GM13976 (cell line): Measurements from ENCODE around the gene LRIG2.
"Not testable (repeated sequence)": the region's sequence is repeated elsewhere in the genome, so short reads cannot be mapped to it uniquely, and the experiment has no call there.

Experiments used
- DNase-seq: peaks from one replicate; pipeline ENCODE4 v3.0.0; 2012; ENCODE audit warnings: low spot score
- in situ Hi-C: fragments of 300-500 bp; cut with MboI; formaldehyde crosslinking; loops from one replicate; pipeline ENCODE4 v1.12.0; 2022; ENCODE audit warnings: low sequenced_read_pairs, mixed read lengths, inconsistent platforms; ENCODE audit not compliant: unreplicated experiment
- TF ChIP-seq, protein P1 (sequence below): IDR thresholded peaks from 2 replicates; pipeline ENCODE4 v1.5.1; 2012; ENCODE audit warnings: borderline replicate concordance, mild to moderate bottlenecking; ENCODE audit not compliant: insufficient read depth; ENCODE audit errors: extremely low read depth, missing control alignments, control extremely low read depth

Gene LRIG2, protein sequence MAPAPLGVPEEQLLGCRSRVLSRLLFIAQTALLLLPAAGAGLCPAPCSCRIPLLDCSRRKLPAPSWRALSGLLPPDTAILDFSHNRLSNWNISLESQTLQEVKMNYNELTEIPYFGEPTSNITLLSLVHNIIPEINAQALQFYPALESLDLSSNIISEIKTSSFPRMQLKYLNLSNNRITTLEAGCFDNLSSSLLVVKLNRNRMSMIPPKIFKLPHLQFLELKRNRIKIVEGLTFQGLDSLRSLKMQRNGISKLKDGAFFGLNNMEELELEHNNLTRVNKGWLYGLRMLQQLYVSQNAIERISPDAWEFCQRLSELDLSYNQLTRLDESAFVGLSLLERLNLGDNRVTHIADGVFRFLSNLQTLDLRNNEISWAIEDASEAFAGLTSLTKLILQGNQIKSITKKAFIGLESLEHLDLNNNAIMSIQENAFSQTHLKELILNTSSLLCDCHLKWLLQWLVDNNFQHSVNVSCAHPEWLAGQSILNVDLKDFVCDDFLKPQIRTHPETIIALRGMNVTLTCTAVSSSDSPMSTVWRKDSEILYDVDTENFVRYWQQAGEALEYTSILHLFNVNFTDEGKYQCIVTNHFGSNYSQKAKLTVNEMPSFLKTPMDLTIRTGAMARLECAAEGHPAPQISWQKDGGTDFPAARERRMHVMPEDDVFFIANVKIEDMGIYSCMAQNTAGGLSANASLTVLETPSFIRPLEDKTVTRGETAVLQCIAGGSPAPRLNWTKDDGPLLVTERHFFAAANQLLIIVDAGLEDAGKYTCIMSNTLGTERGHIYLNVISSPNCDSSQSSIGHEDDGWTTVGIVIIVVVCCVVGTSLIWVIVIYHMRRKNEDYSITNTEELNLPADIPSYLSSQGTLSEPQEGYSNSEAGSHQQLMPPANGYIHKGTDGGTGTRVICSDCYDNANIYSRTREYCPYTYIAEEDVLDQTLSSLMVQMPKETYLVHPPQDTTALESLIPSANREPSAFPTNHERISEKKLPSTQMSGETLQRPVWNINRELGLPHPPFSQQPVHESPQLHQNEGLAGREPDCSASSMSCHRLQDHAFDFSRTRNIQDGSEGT

DNA sequence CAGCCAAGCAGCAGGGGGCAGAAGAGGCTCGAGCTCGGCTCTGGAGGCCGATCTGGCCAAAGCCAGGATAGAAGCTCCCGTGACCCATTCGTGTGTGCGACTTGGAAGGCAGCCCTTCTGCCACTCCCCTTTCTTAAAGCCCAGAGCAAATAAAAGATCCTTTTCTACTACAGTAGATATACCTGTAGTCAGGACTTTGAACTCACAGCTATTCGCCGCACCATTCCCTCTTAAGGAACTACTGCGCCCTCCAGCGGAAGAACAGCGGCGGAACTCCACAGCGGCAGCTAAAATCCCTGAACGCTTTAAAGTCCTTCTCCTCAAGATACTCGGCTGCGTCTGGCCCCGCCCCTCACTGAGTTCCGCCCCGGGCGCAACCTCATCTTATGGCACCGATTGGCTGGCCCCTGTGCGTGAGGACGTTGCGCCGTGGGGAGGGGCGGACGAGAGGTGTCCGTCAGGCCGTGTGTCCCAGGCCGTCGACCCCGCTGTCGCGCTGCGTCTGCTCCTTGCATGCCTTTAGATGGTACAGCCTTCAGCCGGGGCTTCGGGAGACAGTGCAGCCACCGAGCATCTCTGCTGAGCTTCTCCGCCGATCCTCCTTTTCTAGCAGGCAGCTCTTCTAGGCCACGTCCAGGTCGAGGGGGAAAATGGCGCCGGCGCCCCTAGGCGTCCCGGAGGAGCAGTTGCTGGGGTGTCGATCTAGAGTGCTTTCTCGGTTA is at the start of gene LRIG2:
LRIG2 (plus strand) TSS at position 442 of the 722 bp plus-strand sequence; CDS start at position 651, 209 bp downstream.
- TF ChIP-seq, protein P1, sequence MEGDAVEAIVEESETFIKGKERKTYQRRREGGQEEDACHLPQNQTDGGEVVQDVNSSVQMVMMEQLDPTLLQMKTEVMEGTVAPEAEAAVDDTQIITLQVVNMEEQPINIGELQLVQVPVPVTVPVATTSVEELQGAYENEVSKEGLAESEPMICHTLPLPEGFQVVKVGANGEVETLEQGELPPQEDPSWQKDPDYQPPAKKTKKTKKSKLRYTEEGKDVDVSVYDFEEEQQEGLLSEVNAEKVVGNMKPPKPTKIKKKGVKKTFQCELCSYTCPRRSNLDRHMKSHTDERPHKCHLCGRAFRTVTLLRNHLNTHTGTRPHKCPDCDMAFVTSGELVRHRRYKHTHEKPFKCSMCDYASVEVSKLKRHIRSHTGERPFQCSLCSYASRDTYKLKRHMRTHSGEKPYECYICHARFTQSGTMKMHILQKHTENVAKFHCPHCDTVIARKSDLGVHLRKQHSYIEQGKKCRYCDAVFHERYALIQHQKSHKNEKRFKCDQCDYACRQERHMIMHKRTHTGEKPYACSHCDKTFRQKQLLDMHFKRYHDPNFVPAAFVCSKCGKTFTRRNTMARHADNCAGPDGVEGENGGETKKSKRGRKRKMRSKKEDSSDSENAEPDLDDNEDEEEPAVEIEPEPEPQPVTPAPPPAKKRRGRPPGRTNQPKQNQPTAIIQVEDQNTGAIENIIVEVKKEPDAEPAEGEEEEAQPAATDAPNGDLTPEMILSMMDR, result peak; percentile 79
- in situ Hi-C loops, result no loop called here
- DNase-seq, result peak; percentile 96

DNA sequence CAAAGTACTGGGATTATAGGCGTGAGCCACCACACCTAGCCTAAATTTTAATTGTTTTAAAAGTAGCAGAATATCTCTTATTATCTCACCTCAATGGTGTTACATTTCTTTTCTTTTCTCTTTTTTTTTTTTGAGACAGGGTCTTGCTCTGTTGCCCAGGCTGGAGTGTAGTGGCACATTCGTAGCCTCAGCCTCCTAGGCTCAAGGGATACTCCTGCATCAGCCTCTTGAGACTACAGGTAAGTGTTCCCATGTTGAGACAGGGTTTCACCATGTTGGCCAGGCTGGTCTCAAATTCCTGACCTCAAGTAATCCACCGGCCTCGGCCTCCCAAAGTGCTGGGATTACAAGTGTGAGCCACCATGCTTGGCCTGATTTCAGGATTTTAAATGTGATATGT is 49.7 kb upstream of the LRIG2 start:
- in situ Hi-C loops, result not testable (repeated sequence)

DNA sequence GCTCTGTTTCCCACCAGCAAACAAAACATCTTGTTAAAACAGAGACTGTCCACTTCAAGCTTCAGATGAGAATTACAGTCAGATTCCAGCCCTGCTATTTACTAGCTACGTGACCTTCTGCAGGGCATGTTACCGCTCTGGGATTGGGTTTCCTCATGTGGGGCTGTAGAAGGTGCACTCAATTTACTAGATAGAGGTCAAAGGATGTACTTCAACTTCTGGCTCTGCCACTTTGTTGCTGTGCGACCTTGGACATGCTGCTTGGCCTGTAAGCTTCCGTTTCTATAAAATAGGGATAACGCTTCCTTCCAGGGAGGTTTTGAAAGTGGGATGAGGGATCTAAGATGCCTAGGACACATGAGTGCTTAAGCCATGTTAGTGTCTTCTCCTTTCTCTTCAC is 46.0 kb upstream of the LRIG2 start:
- no peak for DNase-seq
- in situ Hi-C loops, result loop anchor here (25.0 kb wide), 1 partner anchor 315 kb away; the partner anchor contains the start of genes PPM1J and RHOC
- TF ChIP-seq, protein P1, result no peak

More for the DNA sequence above, 49.7 kb upstream of the LRIG2 start:
- DNase-seq, result not testable (repeated sequence)

DNA sequence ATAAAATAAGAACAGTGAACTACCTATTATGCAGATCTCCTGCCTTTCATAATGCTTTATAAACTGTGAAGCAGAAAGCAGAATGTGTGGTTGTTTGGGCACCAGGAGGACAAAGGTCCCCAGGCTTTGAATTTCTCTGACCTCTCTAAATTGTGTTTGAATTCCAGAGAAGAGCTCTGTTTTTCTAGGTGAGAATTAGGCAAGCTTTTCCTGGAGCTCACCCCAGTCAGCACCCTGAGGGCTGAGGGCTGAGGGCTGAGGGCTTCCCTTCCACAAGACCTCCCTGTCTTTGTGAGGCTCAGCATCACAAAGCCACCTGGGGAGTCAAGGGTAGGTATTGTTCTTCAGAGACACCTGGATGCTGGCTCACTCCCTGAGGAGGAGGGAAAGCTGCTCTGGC is 45.5 kb upstream of the LRIG2 start:
- DNase-seq, result no peak

DNA sequence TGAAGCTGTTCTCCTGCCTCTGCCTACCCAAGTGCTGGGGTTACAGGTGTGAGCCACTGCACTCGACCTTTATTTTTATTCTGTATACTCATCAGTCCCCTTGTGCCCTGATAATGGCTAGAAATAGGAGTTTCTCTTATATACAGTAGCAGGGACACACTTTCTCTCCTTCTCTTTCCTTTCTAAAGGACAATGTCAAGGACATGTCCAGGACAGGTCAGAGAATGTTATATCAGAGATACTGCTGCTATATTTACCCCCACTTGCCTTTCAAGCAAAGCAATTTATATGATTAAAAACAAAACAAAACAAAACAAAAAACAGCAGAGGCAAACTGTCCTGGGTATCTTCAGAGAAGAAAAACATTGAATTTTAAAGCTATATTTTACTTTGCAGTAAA is 43.2 kb upstream of the LRIG2 start:
- no peak for DNase-seq
- TF ChIP-seq, protein P1, result no peak
- in situ Hi-C loops, result loop anchor here (25.0 kb wide), 1 partner anchor 318 kb away; the partner anchor contains the start of genes PPM1J and RHOC

More for the DNA sequence above, 45.5 kb upstream of the LRIG2 start:
- in situ Hi-C loops, result loop anchor here (25.0 kb wide), 1 partner anchor 315 kb away; the partner anchor contains the start of genes PPM1J and RHOC
- TF ChIP-seq, protein P1, result no peak

DNA sequence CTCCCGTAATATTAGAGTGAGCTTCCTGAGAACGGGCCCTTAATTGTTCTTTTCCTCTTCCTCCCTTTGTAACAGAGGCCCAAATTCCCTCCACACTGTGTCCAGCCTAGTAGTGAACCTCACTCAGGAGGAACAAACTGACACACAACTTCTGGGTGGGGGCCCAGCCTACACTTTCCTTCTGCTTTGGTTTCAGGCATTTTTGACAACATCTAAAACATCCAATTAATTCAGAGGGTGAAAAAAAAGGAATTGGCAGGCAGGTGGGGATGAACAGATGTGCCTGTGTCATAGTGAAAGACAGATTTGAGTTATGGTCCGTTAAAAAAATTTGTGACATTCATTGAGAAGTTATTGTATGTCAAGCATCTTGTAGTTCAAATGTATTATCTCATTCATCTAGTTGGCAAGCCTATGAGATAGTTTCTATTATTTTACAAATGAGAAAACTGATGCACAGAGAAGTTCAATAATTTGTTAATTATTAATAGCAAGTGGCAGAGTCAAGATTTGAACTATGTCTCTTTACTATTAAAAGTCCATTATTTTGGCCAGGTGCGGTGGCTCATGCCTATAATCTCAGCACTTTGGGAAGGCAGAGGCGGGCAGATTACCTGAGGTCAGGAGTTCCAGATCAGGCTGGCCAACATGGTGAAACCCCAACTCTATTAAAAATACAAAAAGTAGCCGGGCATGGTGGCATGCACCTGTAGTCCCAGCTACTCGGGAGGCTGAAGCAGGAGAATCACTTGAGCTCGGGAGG is 41.6 kb upstream of the LRIG2 start:
- in situ Hi-C loops, result loop anchor here (25.0 kb wide), 1 partner anchor 319 kb away; the partner anchor contains the start of genes PPM1J and RHOC
- DNase-seq, result peak; percentile 46
- TF ChIP-seq, protein P1, result no peak
